GM18502 (cell line): Measurements from ENCODE around the gene UCKL1.

ENCODE experiments used
- ATAC-seq: cut with Tn5 transposase; IDR thresholded peaks from one replicate; pipeline ENCODE4 v1.9.1; 2021; ENCODE audit warnings: mild to moderate bottlenecking; ENCODE audit not compliant: unreplicated experiment, poor library complexity

Gene UCKL1

GRCh38 chr20:63894358-63895201 is 61.6 kb downstream of the UCKL1 start, which contains the start of gene DNAJC5:
DNAJC5 (plus strand) TSS chr20:63895126; CDS start chr20:63928346, 33,220 bp downstream.
- ATAC-seq: peak; percentile 80

DNA sequence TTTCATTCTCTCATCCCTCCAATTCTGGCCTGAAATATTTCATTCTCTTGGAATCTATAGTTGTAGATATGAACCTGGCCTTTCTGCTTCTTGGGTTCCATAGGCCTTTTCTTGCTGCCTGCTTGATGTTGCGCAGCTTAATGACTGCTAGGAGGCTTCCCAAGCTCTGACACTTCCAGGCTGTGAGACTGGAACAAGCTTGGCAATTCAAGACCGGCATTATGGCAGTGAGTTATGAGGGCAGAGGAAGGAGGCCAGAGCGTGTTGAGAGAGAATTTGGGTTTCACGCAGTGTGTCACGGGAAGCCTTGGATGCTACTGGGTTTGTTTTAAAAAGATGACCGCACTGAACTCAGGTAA is 62.2 kb downstream of the UCKL1 start:
- ATAC-seq: no peak

DNA sequence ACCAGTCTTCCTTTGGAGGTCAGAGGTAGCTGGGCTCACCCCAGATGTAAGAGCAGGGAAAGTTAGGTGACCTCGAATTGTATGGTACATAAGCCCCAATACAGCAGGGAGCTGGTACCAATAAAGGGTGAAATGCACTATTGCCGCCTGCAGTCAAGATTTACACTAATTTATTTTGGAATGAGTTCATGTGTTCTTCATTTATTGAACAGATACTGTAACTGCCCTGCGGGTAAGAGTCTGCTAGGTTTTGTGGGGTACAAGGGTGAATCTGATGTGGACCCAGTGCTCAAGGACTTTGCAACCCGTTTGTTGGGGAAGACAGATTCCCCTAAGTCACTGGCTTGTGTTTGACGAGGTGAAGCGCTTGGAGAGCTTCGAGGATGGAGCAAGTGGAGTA is 63.8 kb downstream of the UCKL1 start:
- ATAC-seq: no peak

GRCh38 chr20:63891061-63892002 is 64.9 kb downstream of the UCKL1 start:
- ATAC-seq: no peak

DNA sequence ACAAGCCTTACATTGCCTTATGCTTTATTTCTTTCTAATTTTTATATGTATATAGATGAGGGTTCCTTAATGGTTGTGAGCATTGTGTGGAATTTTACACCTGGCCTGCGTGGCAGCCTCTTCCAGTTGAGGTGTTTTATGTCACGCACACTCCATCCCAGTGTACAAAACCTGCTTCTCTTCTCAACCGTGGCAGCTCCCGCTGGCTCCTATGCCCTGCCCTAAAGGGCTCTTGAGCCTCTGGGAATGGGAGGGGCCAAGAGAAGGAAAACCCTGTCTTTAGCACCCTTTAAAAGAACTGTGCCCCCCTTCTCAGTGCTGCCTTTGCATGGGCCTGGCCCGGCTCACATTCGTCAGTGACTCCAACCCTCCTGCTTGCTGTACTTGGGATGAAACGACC is 65.6 kb downstream of the UCKL1 start:
- ATAC-seq: no peak

DNA sequence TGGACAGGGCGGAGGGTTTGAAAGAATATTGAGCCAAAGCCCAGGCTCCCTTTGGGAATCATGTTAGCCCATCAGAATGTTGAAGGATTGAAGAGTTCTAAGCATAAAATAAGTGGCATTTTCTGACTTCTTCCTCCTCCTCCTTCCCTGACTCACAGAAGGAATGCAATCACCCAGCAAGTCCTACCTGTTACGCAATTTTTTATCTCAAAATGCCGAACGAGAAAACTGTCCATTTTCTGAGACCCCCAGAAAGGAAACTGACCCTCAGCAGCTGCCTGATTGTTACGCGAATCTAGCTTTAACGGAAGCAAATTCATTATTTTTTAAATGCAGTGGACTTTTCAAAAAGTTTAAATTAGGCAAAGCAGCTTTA is 66.0 kb downstream of the UCKL1 start:
- no peak for ATAC-seq
